Measurements from ENCODE around the gene CXorf38. TPM values are rescaled to one million over a fixed set of nuclear protein-coding genes. Genes with fewer than 3 reads are reported as not detected.

The CXorf38 gene
- total RNA-seq, 1 experiment from 2014 or later = 14.9 TPM

GRCh38 chrX:40685362-40685918 is 38.1 kb upstream of the CXorf38 start:
- intact Hi-C loops (cut with micrococcal nuclease; ENCODE audit: unreplicated experiment) = no loop called here
- no peaks in the 10 kb centered on the region for H3K4me1 Mint-ChIP-seq (ENCODE audit: low read depth, unreplicated experiment)
- no TSS peak for BruUV-seq (replicated peaks)

GRCh38 chrX:40684092-40684491 is 36.7 kb upstream of the CXorf38 start:
- Mint-ChIP-seq H3K27me3 (ENCODE audit: unreplicated experiment) (no peaks in the 10 kb centered on the region), H3K27ac (ENCODE audit: unreplicated experiment) (no peak overlapping the region), H3K4me3 (ENCODE audit: low read depth, unreplicated experiment) (no peak overlapping the region), H3K9me3 (ENCODE audit: low read depth, unreplicated experiment) (no peaks in the 10 kb centered on the region), H3K36me3 (ENCODE audit: insufficient read depth, unreplicated experiment) (peaks cover 24% of the 10 kb centered on the region), H3K4me1 (ENCODE audit: low read depth, unreplicated experiment) (no peaks in the 10 kb centered on the region)
- intact Hi-C loops (cut with micrococcal nuclease; ENCODE audit: unreplicated experiment) = no loop called here
- CTCF ChIA-PET = no interaction called here
- TF ChIP-seq CTCF (IDR thresholded peaks at IDR 0.05; ENCODE audit: unreplicated experiment) = no peak
- BruUV-seq (replicated peaks) = no TSS peak
- DNase-seq = no peak

More at GRCh38 chrX:40685362-40685918, 38.1 kb upstream of the CXorf38 start:
- Mint-ChIP-seq H3K4me3 (ENCODE audit: low read depth, unreplicated experiment) (no peak overlapping the region), H3K27me3 (ENCODE audit: unreplicated experiment) (no peaks in the 10 kb centered on the region), H3K27ac (ENCODE audit: unreplicated experiment) (no peak overlapping the region), H3K9me3 (ENCODE audit: low read depth, unreplicated experiment) (no peaks in the 10 kb centered on the region), H3K36me3 (ENCODE audit: insufficient read depth, unreplicated experiment) (peaks cover 20% of the 10 kb centered on the region)
- no peak for DNase-seq
- TF ChIP-seq CTCF (IDR thresholded peaks at IDR 0.05; ENCODE audit: unreplicated experiment) = no peak
- CTCF ChIA-PET = no interaction called here

GRCh38 chrX:40683245-40683644 is 35.9 kb upstream of the CXorf38 start:
- Mint-ChIP-seq H3K4me1 (ENCODE audit: low read depth, unreplicated experiment) (no peaks in the 10 kb centered on the region), H3K27me3 (ENCODE audit: unreplicated experiment) (no peaks in the 10 kb centered on the region), H3K27ac (ENCODE audit: unreplicated experiment) (no peak overlapping the region), H3K36me3 (ENCODE audit: insufficient read depth, unreplicated experiment) (peaks cover 24% of the 10 kb centered on the region), H3K4me3 (ENCODE audit: low read depth, unreplicated experiment) (no peak overlapping the region), H3K9me3 (ENCODE audit: low read depth, unreplicated experiment) (no peaks in the 10 kb centered on the region)
- no peak for DNase-seq
- CTCF ChIA-PET = no interaction called here
- no peak for TF ChIP-seq CTCF (IDR thresholded peaks at IDR 0.05; ENCODE audit: unreplicated experiment)
- no TSS peak for BruUV-seq (replicated peaks)
- intact Hi-C loops (cut with micrococcal nuclease; ENCODE audit: unreplicated experiment) = no loop called here

GRCh38 chrX:40671126-40671525 is 23.8 kb upstream of the CXorf38 start:
- Mint-ChIP-seq H3K9me3 (ENCODE audit: low read depth, unreplicated experiment) (no peaks in the 10 kb centered on the region), H3K27ac (ENCODE audit: unreplicated experiment) (no peak overlapping the region), H3K4me3 (ENCODE audit: low read depth, unreplicated experiment) (no peak overlapping the region), H3K4me1 (ENCODE audit: low read depth, unreplicated experiment) (no peaks in the 10 kb centered on the region), H3K36me3 (ENCODE audit: insufficient read depth, unreplicated experiment) (peaks cover 22% of the 10 kb centered on the region), H3K27me3 (ENCODE audit: unreplicated experiment) (no peaks in the 10 kb centered on the region)
- intact Hi-C loops (cut with micrococcal nuclease; ENCODE audit: unreplicated experiment) = no loop called here
- BruUV-seq (replicated peaks) = no TSS peak
- no peak for TF ChIP-seq CTCF (IDR thresholded peaks at IDR 0.05; ENCODE audit: unreplicated experiment)
- DNase-seq = no peak
- CTCF ChIA-PET = no interaction called here

Measured in Calu3 (cell line).